HG03039 (cell line): ENCODE results near the gene AIMP1.

Source experiments
- ATAC-seq: cut with Tn5 transposase; IDR thresholded peaks from one replicate; pipeline ENCODE4 v1.9.1; 2021; ENCODE audit warnings: mild to moderate bottlenecking, moderate library complexity; ENCODE audit not compliant: unreplicated experiment

Gene AIMP1

DNA sequence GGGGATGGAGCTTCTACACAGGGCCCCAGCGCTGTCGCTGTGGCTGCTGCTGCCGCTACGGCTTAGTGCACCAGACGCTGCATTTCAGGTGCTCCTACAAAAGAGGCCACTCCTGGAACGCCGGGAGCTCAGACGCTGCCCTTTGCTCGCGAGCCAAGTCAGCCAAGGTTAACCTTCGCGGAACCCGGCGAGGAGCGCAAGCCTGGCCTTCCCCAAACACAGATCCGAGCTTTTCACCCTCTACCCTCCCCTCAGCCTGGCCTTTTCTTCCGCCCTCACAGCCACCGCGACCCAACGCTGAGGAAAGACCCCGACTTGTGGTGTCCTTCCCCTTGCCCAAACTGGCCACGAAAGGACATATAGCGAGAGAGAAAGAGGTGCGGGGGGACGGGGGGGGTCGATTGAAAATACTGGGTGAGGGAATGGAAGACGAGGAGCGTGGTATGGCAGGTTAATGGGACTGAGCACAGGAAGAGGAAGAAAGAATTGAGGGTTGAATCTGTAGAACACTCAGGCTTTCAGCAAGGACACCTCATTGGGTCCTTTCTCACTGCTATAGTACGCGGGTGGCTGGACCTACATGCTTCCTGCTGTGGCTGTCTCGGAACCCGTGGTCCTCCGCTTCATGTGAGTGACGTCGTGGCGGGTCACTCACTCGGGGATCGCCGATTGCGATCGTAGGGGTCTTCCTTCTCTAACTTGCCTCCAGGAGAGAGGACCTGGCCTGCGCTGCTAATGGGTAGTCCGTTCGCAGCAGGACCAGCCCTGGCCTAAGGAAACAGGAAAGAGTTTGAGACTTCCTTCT, at the start of gene AIMP1, which contains the start of gene TBCK:
Gene AIMP1 (plus strand): TSS at position 583 of the 805 bp plus-strand sequence. CDS start 8,460 bp downstream, outside the sequence.
Gene TBCK (minus strand): TSS at position 242 of the 805 bp plus-strand sequence. CDS start 7,249 bp downstream, outside the sequence.
- peak; percentile 88 for ATAC-seq

DNA sequence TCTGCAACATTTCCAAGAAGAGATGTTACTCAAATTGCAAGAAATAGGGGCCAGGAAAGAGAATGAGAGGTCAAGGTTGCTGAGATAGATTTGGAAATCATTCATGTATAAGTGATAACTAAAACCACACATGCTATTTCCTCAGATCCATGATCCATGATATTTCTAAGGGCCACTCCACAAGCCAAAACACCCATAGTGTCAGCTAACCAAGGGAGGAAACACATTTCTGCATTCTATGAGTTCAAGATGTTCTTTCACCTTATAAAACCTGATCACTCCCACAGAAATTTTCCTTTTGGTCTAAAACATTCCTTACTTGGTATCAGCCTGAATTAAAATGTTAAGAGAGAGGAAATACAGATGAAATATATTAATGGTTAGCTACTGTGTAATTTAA, 47.6 kb upstream of the AIMP1 start:
- ATAC-seq = no peak

DNA sequence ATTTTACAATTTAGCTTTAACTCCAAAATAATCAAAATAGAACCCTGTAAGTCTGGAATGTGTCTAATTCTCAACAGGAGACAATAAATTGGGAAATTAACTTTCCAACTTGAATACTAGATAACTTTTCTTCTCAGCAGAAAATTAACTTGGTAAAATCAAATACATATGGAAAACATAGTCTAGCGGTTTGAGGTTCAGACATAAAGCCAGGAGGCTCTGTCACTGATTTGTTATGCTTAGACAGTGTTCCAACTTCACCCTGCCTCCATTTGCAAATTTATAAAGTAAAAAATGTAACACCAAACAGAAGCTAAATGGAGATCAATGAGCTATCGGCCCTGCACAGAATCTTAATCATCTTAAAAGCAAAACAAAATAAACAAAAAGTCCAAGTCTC, 46.6 kb upstream of the AIMP1 start:
- ATAC-seq = no peak

DNA sequence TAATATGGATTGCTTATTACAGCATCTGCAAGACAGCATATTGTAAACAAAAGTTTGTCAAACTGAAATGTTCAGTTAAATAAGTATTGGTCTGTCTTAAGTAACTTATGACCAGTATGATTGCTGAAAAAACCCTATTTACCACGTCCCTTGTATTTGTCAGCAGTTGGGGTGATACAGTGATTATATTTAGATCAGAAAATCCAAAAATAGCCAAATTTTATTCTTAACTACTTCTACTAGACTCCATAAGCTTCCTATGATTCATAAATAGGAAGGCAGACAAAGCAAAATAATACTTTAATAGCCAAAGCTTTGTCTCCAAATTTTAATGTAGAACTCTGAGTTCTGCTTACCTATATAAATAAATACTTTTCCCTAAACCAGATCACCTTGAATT, 45.6 kb upstream of the AIMP1 start:
- ATAC-seq = no peak

DNA sequence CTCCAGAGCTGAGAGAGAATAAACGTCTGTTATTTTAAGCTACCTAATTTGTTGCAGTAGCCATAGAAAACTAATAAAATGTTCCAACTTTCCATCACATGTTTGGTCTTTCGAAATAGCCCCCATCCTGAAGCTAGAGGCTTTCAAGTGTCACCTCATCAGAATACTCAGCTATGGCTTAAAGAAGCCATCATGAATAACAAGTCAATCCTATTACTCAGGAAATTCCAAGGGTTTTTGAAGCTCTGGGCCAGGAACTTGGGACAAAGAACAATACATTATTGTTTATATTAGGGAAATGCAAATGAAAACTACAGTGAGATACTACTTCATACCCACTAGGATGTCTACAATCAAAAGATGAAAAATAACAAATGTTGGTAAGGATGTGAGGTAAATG, 42.5 kb upstream of the AIMP1 start:
- ATAC-seq = no peak

DNA sequence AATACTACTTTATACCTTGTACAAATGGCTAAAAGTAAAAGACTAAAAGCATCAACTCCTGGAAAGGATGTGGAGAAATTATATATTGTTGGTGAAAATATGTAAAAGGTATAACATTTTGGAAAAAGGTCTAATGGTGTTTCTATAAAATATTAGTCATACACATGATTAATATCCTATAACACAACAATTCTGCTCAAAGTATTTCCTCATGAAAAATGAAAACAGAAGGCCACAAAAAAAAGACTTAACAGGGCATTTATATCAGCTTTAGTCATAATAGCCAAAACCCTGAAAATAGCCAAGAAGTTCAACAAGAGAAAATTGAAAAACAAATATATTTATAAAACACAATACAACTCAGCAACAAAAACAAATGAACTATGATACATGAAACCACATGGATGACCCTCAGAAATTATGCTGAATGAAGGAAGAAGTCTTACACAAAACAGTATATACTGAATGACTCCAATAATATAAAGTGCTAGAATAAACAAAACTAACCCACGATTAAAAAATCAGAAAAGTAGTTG, 39.1 kb upstream of the AIMP1 start:
- ATAC-seq = no peak

DNA sequence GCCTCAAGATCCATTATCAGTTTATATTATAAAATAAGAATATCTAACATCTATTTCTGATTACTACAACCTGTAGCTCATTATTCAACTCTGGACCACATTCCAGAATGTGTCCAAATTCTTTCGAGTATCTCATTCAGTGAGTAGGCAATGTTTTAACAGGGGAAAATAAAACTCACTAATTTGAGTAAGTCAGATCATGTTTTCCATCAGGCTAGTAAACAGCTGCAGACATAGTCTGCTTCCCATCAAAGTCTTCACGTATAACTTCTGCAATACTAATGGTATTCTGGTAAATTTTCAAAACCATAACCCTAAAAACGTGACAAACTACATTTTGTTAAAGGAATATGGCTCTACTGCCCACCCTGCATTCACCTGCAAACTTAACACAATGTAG, 32.1 kb upstream of the AIMP1 start:
- no peak for ATAC-seq

DNA sequence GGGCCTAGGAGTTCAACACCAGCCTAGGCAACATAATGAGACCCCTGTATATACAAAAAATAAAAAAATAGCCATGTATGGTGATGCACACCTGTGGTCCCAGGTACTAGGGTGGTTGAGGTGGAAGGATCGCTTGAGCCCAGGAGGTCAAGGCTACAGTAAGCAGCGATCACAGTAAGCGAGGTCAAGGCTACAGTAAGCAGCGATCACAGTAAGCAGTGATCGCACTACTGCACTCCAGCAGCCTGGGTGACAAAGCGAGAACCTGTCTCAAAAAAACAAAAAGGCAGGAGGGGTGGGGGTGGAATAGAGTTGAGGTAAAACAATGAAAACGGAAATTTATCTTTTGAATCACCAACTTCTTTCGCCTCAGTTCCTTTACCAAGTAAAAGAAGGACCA, 29.7 kb upstream of the AIMP1 start:
- ATAC-seq = no peak

DNA sequence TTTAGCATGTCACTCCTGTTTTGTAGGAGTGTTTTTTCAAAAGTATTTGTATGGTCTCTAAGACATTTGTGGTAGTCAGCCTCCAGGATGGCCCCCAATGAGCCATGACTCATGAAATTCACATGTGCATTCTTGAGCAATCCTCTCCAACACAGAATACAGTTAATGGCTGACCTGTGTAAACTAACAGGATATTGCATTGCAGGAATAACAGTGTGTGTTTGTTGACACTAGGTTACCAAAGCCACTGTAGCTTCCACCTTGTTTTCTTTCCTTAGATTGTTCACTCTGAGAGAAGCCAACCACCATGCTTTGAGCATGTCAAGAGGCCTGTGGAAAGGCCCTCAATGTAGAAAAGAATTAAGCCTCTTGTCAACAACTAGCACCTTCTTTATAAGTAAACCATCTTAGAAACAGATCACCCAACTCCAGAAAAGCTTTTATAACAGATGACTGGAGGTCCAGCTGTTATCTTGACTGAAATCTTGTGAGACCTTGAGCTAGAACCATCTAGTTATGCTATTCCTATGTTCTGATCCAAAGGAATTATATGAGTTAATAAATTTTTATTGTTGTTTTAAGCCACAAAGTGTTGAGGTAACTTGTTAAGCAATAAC, 28.9 kb upstream of the AIMP1 start:
- ATAC-seq = no peak

DNA sequence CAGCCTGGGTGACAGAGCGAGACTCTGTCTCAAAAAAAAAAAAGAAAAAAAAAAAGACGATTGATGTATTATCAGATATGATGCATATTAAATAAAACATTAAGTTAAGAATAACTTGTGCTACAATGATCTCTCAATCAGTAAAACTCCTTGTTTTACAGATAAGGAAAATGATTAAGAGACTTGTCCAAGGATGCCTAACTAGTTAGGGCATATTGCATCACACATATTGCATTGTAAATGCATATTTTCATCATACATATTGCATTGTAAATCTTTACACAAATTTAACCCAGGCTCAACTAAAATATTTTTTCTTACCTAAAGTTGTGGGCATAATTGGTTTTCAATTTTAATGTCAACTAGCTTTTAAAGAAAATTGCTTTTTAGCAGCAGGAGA, 26.6 kb upstream of the AIMP1 start:
- ATAC-seq = no peak

DNA sequence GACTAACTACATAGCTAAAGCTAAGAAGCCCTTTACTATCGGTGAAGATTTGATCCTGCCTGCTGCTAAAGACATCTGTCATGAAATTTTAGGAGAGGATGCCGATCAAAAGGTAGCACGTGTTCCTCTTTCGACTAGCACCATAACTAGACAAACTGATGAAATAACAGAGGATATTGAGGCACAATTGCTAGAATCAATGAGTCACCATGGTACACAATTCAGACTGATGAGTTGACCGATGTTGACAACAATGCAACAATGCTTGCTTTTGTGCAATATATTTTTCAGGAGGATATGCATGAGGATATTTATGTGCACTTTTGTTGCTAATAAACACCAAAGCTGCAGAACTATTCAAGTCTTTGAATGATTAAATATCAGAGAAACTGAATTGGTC, 24.7 kb upstream of the AIMP1 start:
- ATAC-seq = no peak

DNA sequence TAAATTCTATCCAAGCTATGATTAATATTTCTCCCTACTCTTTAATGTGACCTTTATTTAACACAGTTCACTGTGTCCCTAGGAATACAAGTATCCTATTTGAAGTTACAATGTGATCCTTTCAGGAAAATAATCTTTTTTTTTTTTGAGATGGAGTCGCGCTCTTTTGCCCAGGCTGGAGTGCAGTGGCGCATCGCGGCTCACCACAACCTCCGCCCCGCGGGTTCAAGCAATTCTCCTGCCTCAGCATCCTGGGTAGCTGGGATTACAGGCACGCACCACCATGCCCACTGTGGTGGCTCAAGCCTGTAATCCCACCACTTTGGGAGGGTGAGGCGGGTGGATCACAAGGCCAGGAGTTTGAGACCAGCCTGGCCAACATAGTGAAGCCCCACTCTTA, 22.3 kb upstream of the AIMP1 start:
- no peak for ATAC-seq

DNA sequence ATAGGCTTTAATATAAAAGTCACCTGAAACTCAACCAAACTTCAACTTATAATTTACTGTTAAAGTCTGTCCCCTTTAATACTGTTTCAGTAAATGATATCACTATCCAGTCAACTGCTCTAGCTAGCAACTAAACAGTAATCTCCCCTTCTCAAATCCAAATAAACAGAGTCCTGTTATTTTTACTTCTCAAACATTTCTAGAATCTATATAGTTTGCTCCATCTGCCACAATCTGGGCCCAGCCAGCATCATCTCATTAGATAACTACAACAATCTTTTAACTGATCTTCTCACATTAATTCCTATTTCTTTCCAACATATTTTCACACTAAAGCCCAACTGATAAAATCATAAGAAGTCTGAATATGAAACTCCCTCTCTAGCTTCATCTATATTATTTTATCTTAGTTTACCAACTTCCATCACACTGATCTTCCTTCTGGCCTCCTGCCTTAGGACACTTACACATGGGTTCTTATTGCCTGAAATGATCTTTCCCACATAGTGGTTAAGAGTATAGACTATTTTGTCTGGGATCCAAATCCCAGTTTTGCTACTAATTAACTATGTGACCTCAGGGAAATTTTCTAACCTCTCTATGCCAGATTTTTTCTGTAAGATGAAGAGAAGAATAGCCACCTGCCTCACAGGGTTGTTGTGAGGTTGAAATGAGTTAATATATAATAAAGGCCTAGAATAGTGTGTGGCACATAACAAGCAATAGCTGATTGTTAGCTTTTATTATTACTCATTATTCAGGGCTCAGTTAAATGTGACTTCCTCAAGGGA, 18.9 kb upstream of the AIMP1 start:
- no peak for ATAC-seq

DNA sequence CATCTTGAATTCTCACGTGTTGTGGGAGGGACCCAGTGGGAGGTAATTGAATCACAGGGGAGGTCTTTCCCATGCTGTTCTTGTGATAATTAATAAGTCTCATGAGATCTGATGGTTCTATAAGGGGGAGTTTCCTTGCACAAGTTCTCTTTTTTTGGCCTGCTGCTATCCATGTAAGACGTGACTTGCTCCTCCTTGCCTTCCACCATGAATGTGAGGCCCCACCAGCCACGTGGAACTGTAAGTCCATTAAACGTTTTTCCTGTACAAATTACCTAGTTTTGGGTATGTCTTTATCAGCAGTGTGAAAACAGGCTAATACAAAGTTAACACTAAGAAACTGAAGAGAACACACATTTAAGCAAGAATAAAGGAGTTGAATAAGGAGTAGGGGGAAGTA, 16.4 kb upstream of the AIMP1 start:
- no peak for ATAC-seq

DNA sequence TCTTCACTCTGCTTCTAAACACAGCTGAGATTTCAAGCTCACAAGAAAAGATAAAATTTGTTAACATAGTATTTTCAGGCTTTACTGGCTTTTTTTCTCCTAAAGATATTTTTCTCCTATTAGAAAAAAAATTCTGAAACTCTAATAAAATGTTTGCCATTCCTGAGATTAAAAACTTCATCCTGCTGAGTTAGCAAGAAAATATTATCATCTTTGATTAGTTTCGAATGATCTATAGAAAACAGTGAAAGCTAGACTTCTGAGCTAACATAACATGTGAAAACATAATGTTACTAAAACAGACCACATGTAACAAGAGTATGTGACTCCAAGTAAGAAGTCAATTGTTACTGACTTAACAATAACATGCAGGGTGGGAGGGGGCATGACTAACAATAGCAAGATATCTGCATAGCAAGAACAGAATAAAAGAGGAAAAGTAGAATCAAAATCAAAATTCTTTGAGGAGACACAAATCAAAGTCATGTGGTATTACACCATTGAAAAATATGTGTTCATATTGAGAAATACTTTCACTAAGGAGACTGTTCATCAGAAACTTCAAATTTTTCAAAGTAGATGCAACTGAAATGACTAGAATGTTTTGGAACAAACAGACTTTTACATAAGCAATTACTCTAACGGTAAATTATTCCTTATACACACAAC, 14.8 kb upstream of the AIMP1 start:
- no peak for ATAC-seq

DNA sequence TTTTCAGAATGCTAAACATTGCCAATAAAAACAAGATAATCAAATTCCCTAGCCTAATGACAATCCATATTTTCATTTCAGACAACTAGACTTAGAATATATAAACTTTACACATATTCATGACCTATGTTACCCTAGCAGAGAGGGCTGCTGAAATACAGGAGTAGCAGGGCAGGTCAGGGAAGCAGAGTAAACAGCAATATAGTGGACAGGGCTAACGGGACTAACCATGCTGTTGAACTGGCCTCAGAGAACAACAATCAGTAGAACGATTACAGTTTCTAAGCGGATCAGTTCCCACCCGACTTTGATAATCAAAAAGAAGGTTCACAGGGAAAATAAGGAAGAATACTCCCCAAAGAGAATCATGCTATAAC, 14.3 kb upstream of the AIMP1 start:
- ATAC-seq = no peak

DNA sequence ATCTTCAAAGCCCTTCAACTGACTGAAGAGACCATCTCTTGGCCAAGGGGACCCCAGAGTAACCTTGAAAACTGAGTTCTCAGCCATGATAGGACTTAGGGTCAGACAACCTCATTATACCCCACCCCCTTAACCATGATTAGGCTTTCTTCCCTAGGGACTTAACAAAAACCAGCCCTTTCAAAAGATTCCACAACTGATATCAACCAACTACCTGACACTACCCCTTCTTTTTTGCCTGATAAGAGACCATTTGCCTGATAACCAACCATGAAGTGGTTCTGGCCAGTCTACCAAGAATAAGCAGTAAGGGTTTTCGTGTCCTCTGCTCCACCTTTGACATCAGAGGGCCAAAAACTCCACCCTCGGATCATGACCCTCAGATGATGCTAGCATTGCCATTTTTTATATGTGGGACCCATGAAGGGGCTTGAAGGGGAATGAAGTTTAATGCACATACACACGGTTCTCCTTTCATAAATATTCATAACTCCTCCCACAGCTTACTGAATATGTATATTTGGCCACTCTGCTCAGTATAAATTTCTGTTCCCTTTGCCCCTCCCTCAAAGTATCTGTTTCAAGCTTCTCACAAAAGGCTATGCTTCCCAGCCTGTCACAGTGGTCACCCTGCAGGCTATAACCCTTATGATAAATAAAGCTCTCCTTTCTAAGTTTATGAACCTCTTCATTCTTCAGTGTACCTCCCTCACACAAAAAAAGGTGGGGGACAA, 12.6 kb upstream of the AIMP1 start:
- ATAC-seq = no peak

DNA sequence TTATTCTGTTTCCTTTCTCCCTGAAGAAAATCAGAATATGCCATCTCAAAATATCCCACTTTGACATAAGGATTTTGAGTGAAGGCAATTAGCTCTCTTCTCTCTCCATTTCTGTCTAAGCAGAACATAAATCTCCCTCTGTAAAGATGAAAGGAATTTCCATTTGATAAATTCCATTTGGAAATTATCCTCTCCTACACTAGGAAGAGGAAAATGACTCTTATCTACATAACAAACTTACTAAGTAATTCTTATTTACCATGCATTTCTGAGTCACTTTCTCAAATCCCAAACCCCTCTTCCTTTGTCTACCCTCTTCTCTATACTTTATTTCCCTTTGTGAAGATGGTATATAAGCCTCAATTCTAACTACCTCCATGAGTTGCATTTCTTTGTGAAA, 11.7 kb upstream of the AIMP1 start:
- no peak for ATAC-seq

DNA sequence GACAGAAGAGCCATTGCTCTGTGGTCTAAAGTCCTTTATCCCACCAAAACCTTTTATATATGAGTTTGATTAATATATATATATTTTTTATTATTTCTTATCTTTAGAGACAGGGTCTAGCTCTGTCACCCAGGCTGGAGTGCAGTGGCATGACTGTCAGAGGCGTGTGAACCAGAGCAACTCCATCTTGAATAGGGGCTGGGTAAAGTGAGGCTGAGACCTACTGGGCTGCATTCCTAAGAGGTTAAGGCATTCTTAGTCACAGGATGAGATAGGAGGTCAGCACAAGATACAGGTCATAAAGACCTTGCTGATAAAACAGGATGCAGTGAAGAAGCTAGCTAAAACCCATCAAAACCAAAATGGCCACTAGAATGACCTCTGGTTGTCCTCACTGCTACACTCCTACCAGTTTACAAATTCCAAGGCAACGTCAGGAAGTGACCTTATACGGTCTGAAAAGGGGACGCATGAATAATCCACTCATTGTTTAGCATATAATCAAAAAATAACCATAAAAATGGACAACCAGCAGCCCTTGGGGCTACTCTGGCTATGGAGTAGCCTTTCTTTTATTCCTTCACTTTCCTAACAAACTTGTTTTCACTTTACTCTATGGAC, 10.8 kb upstream of the AIMP1 start:
- ATAC-seq = no peak

DNA sequence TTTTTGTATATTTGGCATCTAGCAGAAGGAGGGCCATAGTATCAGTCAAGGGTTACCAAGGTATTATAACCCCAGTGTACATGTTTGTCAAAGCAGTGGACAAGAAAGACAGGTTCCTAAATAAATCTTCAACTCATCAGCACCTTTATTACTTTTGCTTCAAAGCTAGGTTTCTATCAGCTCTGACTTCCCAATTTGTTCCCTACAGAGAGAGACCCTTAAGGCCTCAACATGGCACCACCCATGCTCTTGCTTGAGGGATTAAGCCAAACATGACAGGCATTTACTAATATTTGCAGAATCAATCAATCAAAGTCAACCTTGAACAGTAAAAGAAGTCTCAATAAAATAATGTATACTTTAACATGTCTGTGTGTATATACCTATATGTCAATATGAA, 9.8 kb upstream of the AIMP1 start:
- ATAC-seq = no peak
